ENCODE measurements around the gene PRRC2A.

Gene PRRC2A

GRCh38 chr6:31665501-31666336 lies 45.2 kb downstream of the PRRC2A start, which contains the start of gene CSNK2B:
CSNK2B (plus strand) TSS chr6:31666080; CDS start chr6:31666832, 752 bp downstream.
- Histone ChIP-seq H3K4me1 (ENCODE audit: control insufficient read depth, insufficient read depth, low read length) (peaks cover 26% of the 10 kb centered on the region), H3K9me3 (replicated peaks; ENCODE audit: low read length) (no peaks in the 10 kb centered on the region), H3K36me3 (ENCODE audit: insufficient read depth, low read length) (peaks cover 42% of the 10 kb centered on the region), H3K9ac (ENCODE audit: low read depth, low read length) (peak within 1 kb of the TSS; percentile 94), H3K4me2 (ENCODE audit: low read length) (peak within 1 kb of the TSS; percentile 92), H3K4me3 (ENCODE audit: low read length) (peak within 1 kb of the TSS; percentile 97), H3K27me3 (ENCODE audit: control insufficient read depth, insufficient read depth, low read length) (no peaks in the 10 kb centered on the region)

DNA sequence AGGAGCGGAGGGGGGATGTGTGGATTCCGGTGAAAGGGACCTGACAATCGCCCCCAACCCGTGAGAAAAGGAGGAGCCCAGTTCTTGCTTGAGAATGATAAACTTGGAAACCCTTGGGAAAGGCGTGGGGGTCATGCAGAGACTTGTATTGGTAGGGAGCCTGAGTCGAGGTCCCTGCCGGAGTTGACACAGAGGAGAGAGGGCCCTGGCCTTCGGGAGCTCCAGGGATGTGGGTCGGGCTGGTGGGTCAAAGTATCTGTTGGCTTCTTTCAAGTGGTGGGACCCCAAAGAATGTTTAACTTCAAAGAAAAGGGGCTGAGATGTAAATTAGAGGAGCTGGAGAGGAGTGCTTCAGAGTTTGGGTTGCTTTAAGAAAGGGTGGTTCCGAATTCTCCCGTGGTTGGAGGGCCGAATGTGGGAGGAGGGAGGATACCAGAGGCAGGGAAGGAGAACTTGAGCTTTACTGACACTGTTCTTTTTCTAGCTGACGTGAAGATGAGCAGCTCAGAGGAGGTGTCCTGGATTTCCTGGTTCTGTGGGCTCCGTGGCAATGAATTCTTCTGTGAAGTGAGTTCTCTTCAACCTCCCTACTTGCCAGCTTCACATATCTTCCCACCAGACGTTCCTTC lies 45.9 kb downstream of the PRRC2A start:
- Histone ChIP-seq H3K36me3 (ENCODE audit: insufficient read depth, low read length) (peaks cover 49% of the 10 kb centered on the region), H3K9ac (ENCODE audit: low read depth, low read length) (peak overlapping the region; percentile 94), H3K4me1 (ENCODE audit: control insufficient read depth, insufficient read depth, low read length) (peaks cover 20% of the 10 kb centered on the region), H3K4me3 (ENCODE audit: low read length) (peak overlapping the region; percentile 97), H3K27me3 (ENCODE audit: control insufficient read depth, insufficient read depth, low read length) (no peaks in the 10 kb centered on the region), H3K9me3 (replicated peaks; ENCODE audit: low read length) (no peaks in the 10 kb centered on the region), H3K4me2 (ENCODE audit: low read length) (peak overlapping the region; percentile 92)

DNA sequence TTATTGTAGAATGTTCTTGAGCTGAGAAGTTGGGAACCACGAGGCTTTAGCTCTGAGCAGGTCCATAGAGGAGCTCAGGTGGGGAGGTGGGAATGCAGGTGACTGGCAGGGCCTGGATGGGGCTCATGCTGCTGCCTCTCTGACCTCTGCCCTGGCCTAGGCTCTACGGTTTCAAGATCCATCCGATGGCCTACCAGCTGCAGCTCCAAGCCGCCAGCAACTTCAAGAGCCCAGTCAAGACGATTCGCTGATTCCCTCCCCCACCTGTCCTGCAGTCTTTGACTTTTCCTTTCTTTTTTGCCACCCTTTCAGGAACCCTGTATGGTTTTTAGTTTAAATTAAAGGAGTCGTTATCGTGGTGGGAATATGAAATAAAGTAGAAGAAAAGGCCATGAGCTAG lies 49.2 kb downstream of the PRRC2A start, which contains the start of gene LY6G5B:
Gene LY6G5B (plus strand): TSS at position 301 of the 400 bp plus-strand sequence. CDS start 975 bp downstream, outside the sequence.
- H3K9me3 ChIP-seq (replicated peaks; ENCODE audit: low read length) = no peaks in the 10 kb centered on the region
- H3K4me1 ChIP-seq (ENCODE audit: control insufficient read depth, insufficient read depth, low read length) = peaks cover 5% of the 10 kb centered on the region
- H3K36me3 ChIP-seq (ENCODE audit: insufficient read depth, low read length) = peaks cover 68% of the 10 kb centered on the region

DNA sequence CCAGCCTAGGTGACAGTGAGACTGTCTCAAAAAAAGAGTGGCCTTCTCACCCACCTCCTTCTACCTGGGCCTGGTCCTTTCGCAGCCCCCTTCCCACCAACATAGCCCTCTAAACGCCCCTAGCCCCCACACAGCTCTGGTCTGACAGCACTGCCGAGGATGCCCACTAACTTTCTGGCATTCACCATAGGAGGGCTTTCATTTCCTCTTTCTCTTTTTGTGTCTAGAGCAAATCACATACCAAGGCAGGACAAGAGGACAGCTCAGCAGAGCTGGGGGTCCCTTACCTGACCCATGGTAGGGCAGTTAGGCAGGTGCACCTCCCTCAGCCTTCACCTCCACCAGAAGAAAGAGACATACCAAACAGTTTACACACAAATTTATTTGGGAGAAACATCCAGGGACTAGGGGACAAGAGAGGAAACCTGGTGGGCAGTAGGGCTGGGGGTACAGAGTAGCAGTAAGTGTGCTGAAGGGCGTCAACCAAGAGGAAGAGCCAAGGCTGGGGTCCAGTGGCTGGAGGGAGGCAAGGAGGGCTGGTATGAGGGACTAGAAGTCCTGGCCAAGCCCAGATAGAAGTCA lies 55.9 kb downstream of the PRRC2A start:
- Histone ChIP-seq H3K27me3 (ENCODE audit: control insufficient read depth, insufficient read depth, low read length) (no peaks in the 10 kb centered on the region), H3K4me3 (ENCODE audit: low read length) (no peak overlapping the region), H3K36me3 (ENCODE audit: insufficient read depth, low read length) (peaks cover 21% of the 10 kb centered on the region), H3K9me3 (replicated peaks; ENCODE audit: low read length) (no peaks in the 10 kb centered on the region), H3K4me2 (ENCODE audit: low read length) (no peak overlapping the region), H3K4me1 (ENCODE audit: control insufficient read depth, insufficient read depth, low read length) (peaks cover 13% of the 10 kb centered on the region), H3K9ac (ENCODE audit: low read depth, low read length) (no peak overlapping the region)

More for the DNA sequence above, 49.2 kb downstream of the PRRC2A start, which contains the start of gene LY6G5B:
- H3K9ac ChIP-seq (ENCODE audit: low read depth, low read length) = no peak within 1 kb of the TSS
- no peak within 1 kb of the TSS for H3K4me2 ChIP-seq (ENCODE audit: low read length)
- H3K4me3 ChIP-seq (ENCODE audit: low read length) = no peak within 1 kb of the TSS
- H3K27me3 ChIP-seq (ENCODE audit: control insufficient read depth, insufficient read depth, low read length) = no peaks in the 10 kb centered on the region

DNA sequence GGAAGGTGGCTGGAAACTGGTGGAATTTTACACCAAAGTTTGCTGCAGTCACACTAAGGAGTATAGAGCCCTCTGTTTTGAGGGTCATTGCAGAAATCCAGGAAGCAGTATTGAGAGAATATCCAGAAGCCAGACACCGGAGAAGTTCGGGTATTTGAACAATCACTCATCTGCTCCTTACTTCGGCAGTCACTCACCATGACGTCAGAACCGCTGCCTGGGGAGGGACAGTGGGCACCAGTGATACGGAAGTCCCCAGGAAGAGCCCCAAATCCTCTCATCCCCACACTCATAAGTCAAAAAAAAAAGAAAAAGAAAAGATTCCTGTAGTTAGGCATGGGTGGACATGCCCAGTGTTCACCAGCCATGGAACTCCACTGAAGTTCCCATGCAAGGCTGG lies 56.4 kb downstream of the PRRC2A start:
- no peaks in the 10 kb centered on the region for H3K9me3 ChIP-seq (replicated peaks; ENCODE audit: low read length)
- H3K36me3 ChIP-seq (ENCODE audit: insufficient read depth, low read length) = peaks cover 17% of the 10 kb centered on the region
- H3K4me1 ChIP-seq (ENCODE audit: control insufficient read depth, insufficient read depth, low read length) = peaks cover 16% of the 10 kb centered on the region
- no peak overlapping the region for H3K9ac ChIP-seq (ENCODE audit: low read depth, low read length)
- H3K4me2 ChIP-seq (ENCODE audit: low read length) = no peak overlapping the region
- H3K4me3 ChIP-seq (ENCODE audit: low read length) = no peak overlapping the region
- no peaks in the 10 kb centered on the region for H3K27me3 ChIP-seq (ENCODE audit: control insufficient read depth, insufficient read depth, low read length)

GRCh38 chr6:31677955-31678354 lies 57.4 kb downstream of the PRRC2A start:
- Histone ChIP-seq H3K4me3 (ENCODE audit: low read length) (no peak overlapping the region), H3K4me1 (ENCODE audit: control insufficient read depth, insufficient read depth, low read length) (peaks cover 16% of the 10 kb centered on the region), H3K4me2 (ENCODE audit: low read length) (no peak overlapping the region), H3K27me3 (ENCODE audit: control insufficient read depth, insufficient read depth, low read length) (no peaks in the 10 kb centered on the region), H3K9ac (ENCODE audit: low read depth, low read length) (no peak overlapping the region), H3K36me3 (ENCODE audit: insufficient read depth, low read length) (peaks cover 8% of the 10 kb centered on the region), H3K9me3 (replicated peaks; ENCODE audit: low read length) (no peaks in the 10 kb centered on the region)

GRCh38 chr6:31680226-31681134 lies 60.0 kb downstream of the PRRC2A start, which contains the start of gene LY6G5C:
LY6G5C (minus strand) TSS chr6:31681067; CDS start chr6:31680373, 694 bp downstream.
- Histone ChIP-seq H3K4me3 (ENCODE audit: low read length) (peak within 1 kb of the TSS; percentile 70), H3K27me3 (ENCODE audit: control insufficient read depth, insufficient read depth, low read length) (no peaks in the 10 kb centered on the region), H3K4me2 (ENCODE audit: low read length) (peak within 1 kb of the TSS; percentile 92), H3K9ac (ENCODE audit: low read depth, low read length) (peak within 1 kb of the TSS; percentile 83), H3K36me3 (ENCODE audit: insufficient read depth, low read length) (peaks cover 5% of the 10 kb centered on the region), H3K4me1 (ENCODE audit: control insufficient read depth, insufficient read depth, low read length) (peaks cover 16% of the 10 kb centered on the region), H3K9me3 (replicated peaks; ENCODE audit: low read length) (no peaks in the 10 kb centered on the region)

- Histone ChIP-seq H3K4me3 (ENCODE audit: low read length) (peak overlapping the region; percentile 70), H3K9ac (ENCODE audit: low read depth, low read length) (peak overlapping the region; percentile 83), H3K4me1 (ENCODE audit: control insufficient read depth, insufficient read depth, low read length) (peaks cover 16% of the 10 kb centered on the region), H3K27me3 (ENCODE audit: control insufficient read depth, insufficient read depth, low read length) (no peaks in the 10 kb centered on the region), H3K4me2 (ENCODE audit: low read length) (peak overlapping the region; percentile 92), H3K36me3 (ENCODE audit: insufficient read depth, low read length) (peaks cover 7% of the 10 kb centered on the region), H3K9me3 (replicated peaks; ENCODE audit: low read length) (no peaks in the 10 kb centered on the region)
These were observed 60.7 kb downstream of the PRRC2A start for GRCh38 chr6:31681135-31681671.

GRCh38 chr6:31683591-31683990 lies 63.1 kb downstream of the PRRC2A start:
- Histone ChIP-seq H3K9me3 (replicated peaks; ENCODE audit: low read length) (no peaks in the 10 kb centered on the region), H3K27me3 (ENCODE audit: control insufficient read depth, insufficient read depth, low read length) (no peaks in the 10 kb centered on the region), H3K9ac (ENCODE audit: low read depth, low read length) (no peak overlapping the region), H3K4me1 (ENCODE audit: control insufficient read depth, insufficient read depth, low read length) (peaks cover 16% of the 10 kb centered on the region), H3K4me2 (ENCODE audit: low read length) (no peak overlapping the region), H3K4me3 (ENCODE audit: low read length) (no peak overlapping the region), H3K36me3 (ENCODE audit: insufficient read depth, low read length) (peaks cover 31% of the 10 kb centered on the region)

DNA sequence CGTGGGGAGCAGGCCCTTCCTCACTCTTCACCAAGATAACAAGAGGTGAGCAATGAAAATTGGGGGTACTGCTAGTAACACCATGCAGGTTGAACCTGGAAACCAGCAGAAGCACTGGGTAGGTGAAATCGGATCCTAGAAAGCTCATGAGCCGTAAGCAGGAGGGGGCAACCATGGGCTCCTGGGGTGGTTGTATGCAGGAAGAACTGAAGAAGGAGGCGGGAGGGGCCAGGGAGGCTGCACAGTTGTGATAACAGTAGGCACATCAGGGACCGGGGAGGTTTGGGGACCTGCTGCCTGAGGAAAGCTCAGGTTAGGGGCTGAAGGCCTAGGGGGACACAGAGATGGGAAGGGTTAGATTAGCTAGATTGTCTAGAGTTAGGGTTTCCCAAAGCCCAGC lies 66.0 kb downstream of the PRRC2A start:
- Histone ChIP-seq H3K36me3 (ENCODE audit: insufficient read depth, low read length) (peaks cover 54% of the 10 kb centered on the region), H3K4me3 (ENCODE audit: low read length) (no peak overlapping the region), H3K4me1 (ENCODE audit: control insufficient read depth, insufficient read depth, low read length) (peaks cover 3% of the 10 kb centered on the region), H3K4me2 (ENCODE audit: low read length) (no peak overlapping the region), H3K9ac (ENCODE audit: low read depth, low read length) (no peak overlapping the region), H3K9me3 (replicated peaks; ENCODE audit: low read length) (no peaks in the 10 kb centered on the region), H3K27me3 (ENCODE audit: control insufficient read depth, insufficient read depth, low read length) (no peaks in the 10 kb centered on the region)
